Retinal pigment epithelial cell (primary cell): ENCODE measurements around the gene PIEZO1.
A peak's percentile ranks its signal among the peaks of the same experiment; 100 is the strongest.

Source experiments
- DNase-seq: peaks from one replicate; pipeline ENCODE4 v3.0.0-alpha.2; 2010; ENCODE audit warnings: low read depth
- H3K4me3 ChIP-seq: 2 replicates; pipeline ENCODE4 v1.5.1; 2011; ENCODE audit warnings: mild to moderate bottlenecking, low read length, control low read depth, moderate library complexity
- CTCF ChIP-seq: conservative IDR thresholded peaks from 2 replicates; pipeline ENCODE4 v1.5.1; 2011; ENCODE audit warnings: low read depth, low read length, control low read depth, inconsistent platforms

PIEZO1 gene

GRCh38 chr16:88784074-88784855 lies 755 bp downstream of the PIEZO1 start:
- no peak for DNase-seq
- H3K4me3 ChIP-seq = peak overlapping the region; percentile 67
- TF ChIP-seq CTCF = peak; percentile 59

- H3K4me3 ChIP-seq = peak overlapping the region; percentile 67
- TF ChIP-seq CTCF = no peak
- no peak for DNase-seq
These were observed 1.5 kb downstream of the PIEZO1 start for GRCh38 chr16:88783391-88784073.

GRCh38 chr16:88782454-88783390 lies 2.3 kb downstream of the PIEZO1 start:
- no peak for DNase-seq
- peak overlapping the region; percentile 67 for H3K4me3 ChIP-seq
- no peak for TF ChIP-seq CTCF

GRCh38 chr16:88781140-88782077 lies 3.6 kb downstream of the PIEZO1 start:
- no peak overlapping the region for H3K4me3 ChIP-seq
- TF ChIP-seq CTCF = no peak
- DNase-seq = no peak

- no peak for TF ChIP-seq CTCF
- DNase-seq = no peak
- no peak overlapping the region for H3K4me3 ChIP-seq
These were observed 4.6 kb downstream of the PIEZO1 start for GRCh38 chr16:88780142-88781062.
